NK-92 (cell line): ENCODE results near the gene SLC9B1.
"Not testable (repeated sequence)": the region's sequence is repeated elsewhere in the genome, so short reads cannot be mapped to it uniquely, and the experiment has no call there.

Source experiments
- DNase-seq: peaks from one replicate; lab custom pipeline; 2025; ENCODE audit not compliant: unreplicated experiment; lab: John Stamatoyannopoulos, UW

Gene SLC9B1

DNA sequence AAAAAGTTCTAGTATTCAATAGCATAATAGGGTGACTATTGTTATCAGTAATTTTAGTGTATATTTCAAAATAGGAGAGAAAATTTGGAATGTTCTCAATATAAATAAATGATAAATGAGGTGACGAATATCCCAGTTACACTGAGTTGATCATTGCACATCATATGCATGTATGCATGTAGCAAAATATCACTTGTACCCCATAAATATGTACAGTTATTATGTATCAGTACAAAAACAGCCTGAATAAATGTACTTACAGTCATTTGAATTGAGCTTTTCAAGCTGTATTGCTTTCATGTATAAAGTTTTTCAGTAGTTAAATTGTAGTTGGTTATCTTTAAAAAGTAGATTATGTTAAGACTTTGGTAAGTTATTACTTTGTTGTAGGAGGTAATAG is 138.2 kb downstream of the SLC9B1 start:
- DNase-seq, result no peak

DNA sequence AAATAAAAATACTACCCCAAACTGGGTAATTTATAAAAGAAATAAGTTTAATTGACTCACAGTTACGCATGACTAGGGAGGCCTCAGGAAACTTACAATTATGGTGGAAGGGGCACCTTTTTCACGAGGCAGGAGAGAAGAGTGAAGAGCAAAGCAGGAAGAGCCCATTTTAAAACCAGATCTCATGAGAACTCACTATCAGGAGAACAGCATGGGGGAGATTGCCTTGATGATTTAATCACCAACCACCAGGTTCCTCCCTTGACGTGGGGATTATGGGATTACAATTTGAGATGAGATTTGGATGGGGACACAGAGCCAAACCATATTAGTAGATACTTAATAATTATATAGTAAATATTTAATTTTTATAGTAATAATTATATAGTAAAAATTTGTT is 140.6 kb downstream of the SLC9B1 start:
- DNase-seq, result no peak

DNA sequence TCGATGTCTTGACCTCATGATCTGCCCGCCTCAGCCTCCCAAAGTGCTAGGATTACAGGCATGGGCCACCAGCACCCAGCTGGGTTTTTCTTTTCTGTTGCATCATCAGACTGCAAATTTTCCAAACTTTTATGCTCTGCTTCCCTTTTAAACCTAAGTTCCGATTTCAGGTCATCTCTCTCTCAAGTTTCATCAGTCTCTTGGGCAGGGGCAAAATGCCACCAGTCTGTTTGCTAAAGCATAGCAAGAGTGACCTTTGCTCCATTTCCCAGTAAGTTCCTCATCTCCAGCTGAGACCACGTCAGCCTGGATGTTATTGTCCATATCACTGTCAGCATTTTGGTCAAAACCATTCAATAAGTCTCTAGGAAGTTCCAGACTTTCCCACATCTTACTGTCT is 141.2 kb downstream of the SLC9B1 start:
- not testable (repeated sequence) for DNase-seq

DNA sequence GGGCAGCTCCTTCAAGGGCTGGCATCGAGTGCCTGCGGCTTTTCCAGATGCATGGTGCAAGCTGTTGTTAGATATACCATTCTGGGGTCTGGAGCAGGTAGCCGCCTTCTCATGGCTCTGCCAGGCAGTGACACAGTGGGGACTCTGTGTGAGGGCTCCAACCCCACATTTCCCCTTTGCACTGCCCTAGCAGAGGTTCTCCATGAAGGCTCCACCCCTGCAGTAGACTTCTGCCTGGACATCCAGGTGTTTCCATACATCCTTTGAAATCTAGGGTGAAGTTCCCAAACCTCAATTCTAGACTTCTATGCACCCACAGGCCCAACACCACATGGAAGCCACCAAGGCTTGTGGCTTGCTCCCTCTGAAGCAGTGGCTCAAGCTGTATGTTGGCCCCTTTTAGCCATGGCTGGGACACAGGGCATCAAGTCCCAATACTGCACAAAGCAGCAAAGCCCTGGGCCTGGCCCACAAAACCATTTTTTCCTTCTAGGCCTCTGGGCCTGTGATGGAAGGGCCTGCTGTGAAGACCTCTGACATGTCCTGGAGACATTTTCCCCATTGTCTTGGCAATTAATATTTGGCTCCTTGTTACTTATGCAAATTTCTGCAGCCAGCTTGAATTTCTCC is 141.9 kb downstream of the SLC9B1 start:
- not testable (repeated sequence) for DNase-seq

DNA sequence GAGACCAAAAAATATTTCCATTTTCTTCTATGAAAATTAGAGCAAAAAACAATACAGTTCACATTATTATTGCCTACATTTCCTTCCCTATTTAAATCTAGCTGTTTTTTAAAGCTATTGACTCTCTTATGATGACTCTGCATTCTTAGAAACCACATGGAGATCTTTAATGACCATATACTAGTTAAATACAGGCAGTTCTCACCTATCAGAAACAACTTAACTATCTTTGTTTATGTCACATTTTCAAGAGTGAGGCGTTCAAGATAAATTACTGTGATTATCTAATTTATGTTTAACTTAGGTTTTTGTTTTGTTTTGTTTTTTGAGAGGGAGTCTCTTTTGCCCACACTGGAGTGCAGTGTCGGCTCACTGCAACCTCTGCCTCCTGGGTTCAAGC is 147.7 kb downstream of the SLC9B1 start:
- no peak for DNase-seq

DNA sequence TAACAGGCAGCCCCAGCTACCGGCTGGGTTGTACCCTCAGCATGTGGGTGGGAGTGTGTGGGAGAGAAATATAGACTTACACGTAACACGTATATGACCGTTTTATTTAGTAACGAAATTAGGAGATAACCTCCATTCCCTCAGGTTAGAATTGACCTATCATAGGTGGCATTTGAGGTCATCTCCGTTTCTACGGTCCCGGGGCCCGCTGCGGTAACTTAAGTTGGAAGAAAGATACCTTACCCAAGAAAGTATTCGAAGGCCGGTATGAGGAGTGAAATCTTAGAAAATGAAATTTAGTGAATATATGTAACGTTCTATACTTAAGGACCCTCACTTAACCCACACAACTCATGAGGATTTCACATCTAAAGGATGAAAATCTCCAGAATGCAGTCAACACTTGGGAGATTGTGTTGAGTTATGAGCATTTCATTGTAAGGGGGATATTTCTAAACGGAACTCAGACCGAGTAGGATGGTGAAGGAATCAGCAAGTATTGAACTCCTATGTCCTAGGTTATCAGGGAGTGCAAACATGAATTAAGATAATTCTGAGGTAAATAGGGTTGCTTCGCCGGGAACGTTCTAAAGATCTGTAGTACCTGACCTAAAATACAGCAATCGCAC is 149.8 kb downstream of the SLC9B1 start:
- no peak for DNase-seq

DNA sequence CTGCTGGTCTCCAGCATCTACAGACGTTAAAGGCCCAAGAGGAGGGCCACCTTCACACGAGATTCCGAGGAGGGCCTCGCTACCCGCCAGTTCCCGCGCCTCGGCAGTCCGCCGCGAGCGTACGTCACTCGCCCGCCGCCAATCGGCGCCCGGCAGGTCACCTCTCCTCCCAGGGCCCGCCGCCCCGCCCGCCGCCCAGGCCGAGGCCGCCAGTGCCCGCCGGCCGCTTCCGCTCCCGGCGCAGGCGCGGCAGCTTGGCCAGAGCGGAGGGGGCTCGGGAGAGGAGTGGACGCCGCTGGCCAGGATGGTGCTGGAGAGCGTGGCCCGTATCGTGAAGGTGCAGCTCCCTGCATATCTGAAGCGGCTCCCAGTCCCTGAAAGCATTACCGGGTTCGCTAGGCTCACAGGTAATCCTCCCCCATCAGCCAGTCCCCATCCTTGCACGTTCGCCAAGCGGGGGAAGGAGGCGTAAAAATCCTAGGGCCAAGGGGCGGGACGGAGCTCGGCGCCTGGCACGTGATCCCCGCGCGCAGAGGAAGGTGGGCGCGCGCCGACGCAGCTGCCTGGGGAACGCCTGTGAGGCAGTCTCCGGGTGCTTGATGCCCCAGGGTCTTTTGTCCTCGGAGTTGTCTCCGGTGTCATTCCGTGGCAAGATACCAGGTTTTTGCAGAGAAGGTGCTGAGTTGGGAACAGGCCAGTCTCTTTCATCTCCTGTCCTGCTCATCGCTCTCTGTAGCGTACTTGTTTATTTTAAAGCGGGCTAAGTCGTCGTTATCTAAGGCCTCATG is 150.5 kb downstream of the SLC9B1 start, which contains the start of gene CISD2:
Gene CISD2, plus strand, starts transcription at position 212 of the 788 bp plus-strand sequence. Its CDS starts 93 bp downstream, at position 305.
- DNase-seq, result peak; percentile 39

DNA sequence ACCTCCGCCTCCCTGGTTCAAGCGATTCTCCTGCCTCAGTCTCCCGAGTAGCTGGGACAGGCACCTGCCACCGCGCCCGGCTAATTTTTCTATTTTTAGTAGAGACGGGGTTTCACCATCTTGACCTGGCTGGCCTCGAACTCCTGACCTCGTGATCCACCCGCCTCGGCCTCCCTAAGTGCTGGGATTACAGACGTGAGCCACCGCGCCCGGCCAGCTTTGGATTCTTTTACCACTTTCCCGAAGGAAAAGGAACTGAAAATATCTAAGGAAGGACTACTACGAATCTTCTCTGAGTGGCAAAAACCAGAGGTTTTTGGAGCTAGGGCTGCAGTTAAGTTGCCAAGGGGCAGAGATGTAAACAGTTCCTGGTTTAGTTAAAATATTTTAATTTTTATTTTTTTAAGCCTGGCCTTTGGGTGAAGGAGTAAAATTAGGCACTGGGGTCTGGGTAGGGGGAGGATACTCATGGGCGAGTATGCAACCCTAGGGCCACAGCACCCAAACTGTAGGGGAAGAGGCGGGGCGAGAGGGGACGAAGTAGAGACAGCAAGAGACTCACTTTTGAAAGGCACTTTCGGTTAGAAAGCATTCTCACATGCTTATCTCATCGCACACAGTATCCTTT is 151.2 kb downstream of the SLC9B1 start:
- no peak for DNase-seq

DNA sequence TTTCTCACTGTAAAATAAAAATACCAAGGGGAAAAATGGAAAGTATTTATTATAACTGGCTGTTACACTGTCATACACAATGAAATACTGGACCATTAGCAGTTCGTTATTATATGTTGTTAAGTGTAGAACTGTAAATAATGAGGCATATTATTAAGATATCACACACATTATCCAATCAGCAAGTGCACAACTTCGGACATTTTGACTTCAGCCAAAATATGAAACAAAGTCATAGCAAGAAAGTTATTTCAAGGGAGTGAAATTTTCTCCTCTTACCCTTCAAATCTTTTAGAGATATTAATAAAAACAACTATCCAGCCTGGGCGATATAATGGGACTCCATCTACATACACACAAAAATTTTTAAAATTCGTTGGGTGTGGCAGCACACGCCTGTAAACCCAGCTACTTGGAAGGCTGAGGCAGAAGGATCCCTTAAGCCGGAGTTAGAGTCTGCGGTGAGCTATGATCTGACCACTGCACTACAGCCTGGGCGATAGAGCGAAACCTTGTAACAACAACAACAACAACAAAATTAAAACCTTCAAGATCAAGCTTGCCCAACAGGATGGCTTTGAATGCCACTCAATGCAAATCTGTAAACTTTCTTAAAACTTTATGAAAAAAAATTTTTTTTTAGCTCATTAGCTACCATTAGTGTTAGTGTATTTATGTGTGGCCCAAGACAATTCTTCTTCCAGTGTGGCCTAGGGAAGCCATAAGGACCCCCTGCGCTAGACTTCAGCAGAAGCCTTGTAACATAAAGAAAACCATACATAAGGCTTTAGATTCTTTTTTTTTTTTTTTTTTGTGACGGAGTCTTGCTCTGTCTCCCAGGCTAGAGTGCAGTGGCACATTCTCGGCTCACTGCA is 152.0 kb downstream of the SLC9B1 start:
- no peak for DNase-seq

DNA sequence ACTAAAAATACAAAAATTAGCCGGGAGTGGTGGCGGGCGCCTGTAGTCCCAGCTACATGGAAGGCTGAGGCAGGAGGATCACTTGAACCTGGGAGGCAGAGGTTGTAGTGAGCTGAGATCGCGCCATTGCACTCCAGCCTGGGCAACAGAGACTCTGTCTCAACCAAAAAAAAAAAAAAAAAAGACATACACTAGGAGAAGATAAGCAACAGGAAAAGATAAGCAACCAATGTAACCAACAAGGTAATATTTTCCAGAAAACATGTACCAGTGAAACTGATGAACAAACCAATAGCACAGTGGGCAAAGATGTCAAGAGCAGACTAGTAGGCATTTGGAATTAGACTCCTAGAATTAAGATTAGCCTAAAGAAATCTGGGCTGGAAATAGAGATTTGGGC is 154.2 kb downstream of the SLC9B1 start:
- not testable (repeated sequence) for DNase-seq

DNA sequence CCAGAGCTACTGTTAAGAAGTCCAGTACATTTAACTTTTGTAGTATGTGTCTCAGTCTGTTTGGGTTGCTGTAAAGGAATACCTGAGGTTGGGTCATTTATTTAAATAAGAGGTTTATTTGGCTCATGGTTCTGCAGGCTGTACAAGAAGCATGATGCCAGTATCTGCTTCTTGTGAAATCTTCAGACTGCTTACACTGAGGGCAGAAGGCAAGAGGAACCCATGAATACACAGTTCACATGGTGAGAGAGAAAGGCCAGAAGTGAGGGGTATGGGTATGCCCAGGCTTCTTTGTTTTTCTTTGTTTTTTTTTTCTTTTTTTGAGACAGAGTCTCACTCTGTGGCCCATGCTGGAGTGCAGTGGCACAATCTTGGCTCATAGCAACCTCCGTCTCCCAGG is 156.8 kb downstream of the SLC9B1 start:
- no peak for DNase-seq

DNA sequence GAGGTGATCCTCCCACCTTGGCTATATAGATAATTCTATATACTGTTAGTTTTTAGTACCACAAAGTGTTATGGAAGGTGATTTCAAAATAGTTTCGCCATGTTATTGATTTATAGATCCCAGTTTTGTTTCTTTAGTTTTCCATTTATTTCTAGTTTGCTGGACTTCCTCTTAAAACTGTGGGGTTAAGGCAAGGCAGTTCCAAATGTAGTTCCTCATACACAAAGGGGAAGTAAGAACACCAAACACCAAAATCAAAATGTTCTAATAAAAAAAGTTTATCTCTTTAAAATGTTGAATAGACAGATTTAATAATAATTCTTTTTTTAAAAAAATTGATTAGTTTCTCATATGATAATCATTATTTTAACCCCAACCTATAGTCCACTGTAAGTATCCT is 157.5 kb downstream of the SLC9B1 start:
- DNase-seq, result no peak

DNA sequence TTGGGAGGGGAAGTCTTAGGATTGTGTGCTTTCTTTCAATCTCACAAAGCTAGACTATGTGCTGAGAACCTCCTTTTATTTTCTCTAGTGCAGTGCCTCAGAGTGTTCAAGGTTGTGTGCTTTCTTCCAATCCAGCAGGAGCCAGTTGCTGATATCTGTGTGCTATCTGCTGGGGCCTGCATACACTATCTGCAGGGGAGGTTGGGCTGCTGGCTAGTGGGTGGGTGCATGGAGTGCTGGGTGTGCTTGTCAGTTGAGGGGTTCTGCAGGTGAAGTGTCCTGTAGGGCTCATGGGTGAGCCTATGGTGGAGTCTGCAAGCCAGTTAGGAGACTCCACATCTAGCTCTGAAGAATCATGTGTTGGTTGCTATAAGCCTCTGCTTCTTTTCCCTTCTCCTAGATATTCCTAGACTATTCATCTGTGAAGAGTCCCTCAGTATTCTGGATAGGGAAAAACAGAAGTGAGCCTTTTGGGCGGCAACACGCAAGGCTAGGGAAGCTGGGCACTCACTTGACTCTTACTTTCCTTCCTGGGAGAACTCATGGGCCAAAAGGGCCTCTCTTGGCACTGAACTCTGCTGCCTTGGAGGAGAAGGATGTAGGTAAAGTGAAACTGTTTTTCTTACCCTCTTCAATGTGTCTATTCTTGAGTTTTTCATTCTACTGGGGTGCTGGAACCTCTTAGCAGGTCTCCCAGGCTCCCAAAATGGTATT is 158.7 kb downstream of the SLC9B1 start:
- DNase-seq, result no peak

DNA sequence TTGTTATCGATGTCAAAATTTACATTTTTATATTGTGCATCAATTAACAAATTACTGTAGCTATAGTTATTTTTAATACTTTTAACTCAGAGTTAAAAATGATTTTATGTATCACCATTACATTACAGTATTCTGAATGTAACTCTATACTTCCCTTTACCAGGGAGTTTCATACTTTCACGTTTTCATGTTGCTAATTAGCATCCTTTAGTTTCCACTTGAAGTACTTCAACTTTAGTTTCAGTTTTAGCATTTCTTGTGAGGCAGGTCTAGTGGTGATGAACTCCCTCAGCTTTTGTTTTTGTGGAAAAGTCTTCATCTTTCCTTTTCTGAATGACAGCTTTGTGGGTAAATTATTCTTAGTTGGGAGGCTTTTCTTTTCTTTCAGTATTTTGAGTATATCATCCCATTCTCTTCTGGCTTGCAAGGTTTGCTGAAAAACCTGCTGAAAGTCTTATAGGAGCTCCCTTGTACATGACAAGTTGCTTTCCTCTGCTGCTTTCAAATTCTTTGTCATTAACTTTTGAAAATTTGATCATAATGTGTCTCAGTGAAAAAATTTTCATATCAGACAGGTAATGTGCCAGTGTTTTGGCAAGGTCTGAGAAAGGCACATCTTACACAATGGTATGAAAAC is 160.6 kb downstream of the SLC9B1 start:
- no peak for DNase-seq
